Activated T-cell treated with anti-CD3 and anti-CD28 coated beads, Interleukin-2, amount 50 U/mL, for 24 hours (primary cell): Measurements from ENCODE around the gene SH3BGRL3.
"Not testable (repeated sequence)": the region's sequence is repeated elsewhere in the genome, so short reads cannot be mapped to it uniquely, and the experiment has no call there.

Experiments used
- DNase-seq: peaks from one replicate; pipeline ENCODE4 v3.0.0-alpha.2; 2020
- H3K27ac Mint-ChIP-seq: 2 replicates; pipeline ENCODE4 v1.8.0; 2020; ENCODE audit warnings: mild to moderate bottlenecking, mixed read lengths
- H3K27me3 Mint-ChIP-seq: 2 replicates; pipeline ENCODE4 v1.8.0; 2020; ENCODE audit warnings: mixed read lengths
- H3K36me3 Mint-ChIP-seq: 2 replicates; pipeline ENCODE4 v1.8.0; 2020; ENCODE audit warnings: low read depth, mixed read lengths
- H3K4me1 Mint-ChIP-seq: 2 replicates; pipeline ENCODE4 v1.8.0; 2020; ENCODE audit warnings: low read depth, mixed read lengths
- H3K4me3 Mint-ChIP-seq: 2 replicates; pipeline ENCODE4 v1.8.0; 2020; ENCODE audit warnings: mild to moderate bottlenecking, moderate library complexity, mixed read lengths
- H3K9me3 Mint-ChIP-seq: 2 replicates; pipeline ENCODE4 v1.8.0; 2020; ENCODE audit warnings: mixed read lengths

SH3BGRL3 gene

DNA sequence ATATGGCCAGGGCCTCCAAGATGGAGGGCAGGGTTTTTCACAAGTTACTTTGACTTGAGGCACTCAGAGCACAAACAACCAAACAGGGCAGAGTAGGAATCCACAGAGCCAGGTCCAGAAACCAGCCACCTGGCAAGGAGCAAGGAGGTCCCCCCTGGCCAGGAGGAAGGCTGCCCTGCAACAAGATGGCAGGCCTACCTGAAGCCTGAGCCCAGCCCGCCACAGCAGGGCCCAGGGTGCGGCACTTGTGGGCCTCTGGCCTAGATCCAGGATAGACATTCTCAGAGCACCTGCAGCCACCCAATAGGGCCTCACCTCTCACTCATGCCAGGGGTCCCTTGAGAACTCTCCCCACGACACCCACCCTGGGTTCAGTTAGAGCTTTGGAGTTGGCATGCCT is 11.5 kb downstream of the SH3BGRL3 start:
- Mint-ChIP-seq H3K4me1 (peaks cover 63% of the 10 kb centered on the region), H3K27ac (peak overlapping the region; percentile 96), H3K36me3 (peaks cover 40% of the 10 kb centered on the region), H3K27me3 (no peaks in the 10 kb centered on the region), H3K9me3 (no peaks in the 10 kb centered on the region), H3K4me3 (no peak overlapping the region)
- no peak for DNase-seq

DNA sequence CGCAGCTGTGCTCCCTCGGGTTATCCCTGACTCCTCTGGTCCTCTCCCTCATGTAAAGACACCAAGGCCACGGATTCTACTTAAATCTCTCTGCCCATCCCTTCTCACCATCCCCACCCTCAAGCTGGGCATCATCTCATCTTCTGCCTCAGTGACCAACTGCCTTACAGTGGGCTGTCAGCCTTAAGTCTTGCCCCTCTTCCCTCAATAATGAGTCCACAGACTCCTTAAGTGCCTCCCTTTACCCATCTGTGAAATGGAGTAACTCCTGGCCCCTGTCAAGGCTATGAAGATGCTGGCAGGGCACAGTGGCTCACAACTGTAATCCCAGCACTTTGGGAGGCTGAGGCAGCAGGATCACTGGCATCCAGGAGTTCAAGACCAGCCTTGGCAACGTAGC is 12.1 kb downstream of the SH3BGRL3 start:
- H3K4me1 Mint-ChIP-seq: peaks cover 58% of the 10 kb centered on the region
- H3K27ac Mint-ChIP-seq: peak overlapping the region; percentile 96
- H3K36me3 Mint-ChIP-seq: peaks cover 42% of the 10 kb centered on the region
- H3K4me3 Mint-ChIP-seq: no peak overlapping the region
- H3K9me3 Mint-ChIP-seq: no peaks in the 10 kb centered on the region
- no peaks in the 10 kb centered on the region for H3K27me3 Mint-ChIP-seq
- DNase-seq: no peak

GRCh38 chr1:26292735-26293134 is 12.8 kb downstream of the SH3BGRL3 start:
- Mint-ChIP-seq H3K27ac (peak overlapping the region; percentile 75), H3K4me1 (peaks cover 50% of the 10 kb centered on the region)

GRCh38 chr1:26293911-26294463 is 14.1 kb downstream of the SH3BGRL3 start:
- no peaks in the 10 kb centered on the region for H3K9me3 Mint-ChIP-seq
- H3K27ac Mint-ChIP-seq: no peak overlapping the region
- no peak for DNase-seq
- no peaks in the 10 kb centered on the region for H3K27me3 Mint-ChIP-seq
- H3K36me3 Mint-ChIP-seq: peaks cover 44% of the 10 kb centered on the region
- peaks cover 38% of the 10 kb centered on the region for H3K4me1 Mint-ChIP-seq
- no peak overlapping the region for H3K4me3 Mint-ChIP-seq

More at GRCh38 chr1:26292735-26293134, 12.8 kb downstream of the SH3BGRL3 start:
- DNase-seq, H3K27me3 Mint-ChIP-seq, H3K4me3 Mint-ChIP-seq, H3K9me3 Mint-ChIP-seq: not testable (repeated sequence)
- H3K36me3 Mint-ChIP-seq: peaks cover 44% of the 10 kb centered on the region

GRCh38 chr1:26295194-26296138 is 15.6 kb downstream of the SH3BGRL3 start:
- Mint-ChIP-seq H3K27me3 (no peaks in the 10 kb centered on the region), H3K27ac (peak overlapping the region; percentile 15), H3K4me3 (no peak overlapping the region), H3K36me3 (peaks cover 35% of the 10 kb centered on the region), H3K4me1 (peaks cover 27% of the 10 kb centered on the region), H3K9me3 (no peaks in the 10 kb centered on the region)
- DNase-seq: no peak

GRCh38 chr1:26296340-26297056 is 16.6 kb downstream of the SH3BGRL3 start:
- DNase-seq: no peak
- Mint-ChIP-seq H3K4me1 (peaks cover 17% of the 10 kb centered on the region), H3K4me3 (no peak overlapping the region), H3K27me3 (no peaks in the 10 kb centered on the region), H3K9me3 (no peaks in the 10 kb centered on the region), H3K36me3 (peaks cover 41% of the 10 kb centered on the region), H3K27ac (peak overlapping the region; percentile 60)

GRCh38 chr1:26297057-26297790 is 17.3 kb downstream of the SH3BGRL3 start:
- H3K9me3 Mint-ChIP-seq: no peaks in the 10 kb centered on the region
- H3K4me3 Mint-ChIP-seq: no peak overlapping the region
- no peak overlapping the region for H3K27ac Mint-ChIP-seq
- H3K27me3 Mint-ChIP-seq: no peaks in the 10 kb centered on the region
- peaks cover 41% of the 10 kb centered on the region for H3K36me3 Mint-ChIP-seq
- no peak for DNase-seq
- peaks cover 10% of the 10 kb centered on the region for H3K4me1 Mint-ChIP-seq

DNA sequence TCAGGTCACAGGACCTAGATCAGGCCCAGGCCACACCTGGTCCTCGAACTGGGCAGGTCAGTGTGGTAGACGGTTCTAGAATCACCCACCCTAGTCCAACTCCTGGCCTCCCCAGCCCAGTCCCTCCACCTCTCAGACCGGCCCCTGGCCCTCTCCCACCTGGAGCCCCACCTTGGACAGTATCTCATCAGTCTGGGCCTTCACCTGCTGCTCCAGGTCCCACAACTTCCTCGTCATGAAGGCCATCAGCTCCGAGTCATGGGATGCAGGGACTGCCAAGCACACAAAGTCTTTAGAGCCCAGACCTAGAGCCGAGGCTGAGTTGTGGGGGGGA is 17.9 kb downstream of the SH3BGRL3 start:
- peaks cover 38% of the 10 kb centered on the region for H3K36me3 Mint-ChIP-seq
- no peak overlapping the region for H3K4me3 Mint-ChIP-seq
- peaks cover 9% of the 10 kb centered on the region for H3K4me1 Mint-ChIP-seq
- no peaks in the 10 kb centered on the region for H3K27me3 Mint-ChIP-seq
- no peak overlapping the region for H3K27ac Mint-ChIP-seq
- H3K9me3 Mint-ChIP-seq: no peaks in the 10 kb centered on the region
- DNase-seq: no peak

DNA sequence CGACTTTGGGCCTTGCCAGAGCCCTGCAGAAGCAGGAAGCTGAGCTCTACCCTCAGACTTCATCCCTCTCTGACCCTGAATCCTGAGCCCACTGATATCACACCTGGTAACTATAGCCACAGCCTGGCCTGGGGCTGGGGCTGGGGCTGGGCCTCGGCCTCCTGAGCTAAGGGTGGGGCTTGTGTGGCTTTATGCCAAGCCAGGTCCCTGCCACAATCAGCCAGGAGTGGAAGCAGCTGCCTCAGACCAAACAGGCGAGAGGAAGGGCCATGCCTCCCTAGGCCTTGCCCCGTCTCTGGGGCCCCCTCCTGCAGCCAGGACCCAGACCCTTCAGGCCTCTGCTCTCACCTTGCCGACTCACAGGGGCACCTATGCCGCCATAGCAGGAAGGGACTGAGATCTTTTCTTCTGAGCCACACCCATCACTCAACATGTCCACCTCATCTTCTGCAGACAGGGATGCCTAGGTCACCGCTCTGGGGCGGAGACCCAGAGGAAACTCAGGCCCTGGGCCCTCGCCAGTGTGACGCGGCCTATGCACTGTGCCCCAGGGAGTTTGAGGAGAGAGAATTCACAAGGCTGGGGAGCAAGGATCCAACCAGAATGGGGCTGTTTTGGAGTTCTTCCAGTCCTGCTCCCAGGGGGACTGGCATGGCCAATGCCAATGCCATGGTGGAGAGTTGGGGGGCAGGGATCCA is 20.8 kb downstream of the SH3BGRL3 start:
- no peaks in the 10 kb centered on the region for H3K27me3 Mint-ChIP-seq
- DNase-seq: no peak
- no peak overlapping the region for H3K4me3 Mint-ChIP-seq
- peaks cover 19% of the 10 kb centered on the region for H3K36me3 Mint-ChIP-seq
- H3K4me1 Mint-ChIP-seq: peaks cover 10% of the 10 kb centered on the region
- no peak overlapping the region for H3K27ac Mint-ChIP-seq
- H3K9me3 Mint-ChIP-seq: no peaks in the 10 kb centered on the region

GRCh38 chr1:26302733-26303405 is 23.0 kb downstream of the SH3BGRL3 start:
- DNase-seq: no peak
- Mint-ChIP-seq H3K27me3 (no peaks in the 10 kb centered on the region), H3K27ac (no peak overlapping the region)

GRCh38 chr1:26305667-26306289 is 25.9 kb downstream of the SH3BGRL3 start:
- H3K4me1 Mint-ChIP-seq: peaks cover 32% of the 10 kb centered on the region

More at GRCh38 chr1:26302733-26303405, 23.0 kb downstream of the SH3BGRL3 start:
- H3K4me3 Mint-ChIP-seq: no peak overlapping the region
- peaks cover 13% of the 10 kb centered on the region for H3K36me3 Mint-ChIP-seq
- peaks cover 28% of the 10 kb centered on the region for H3K4me1 Mint-ChIP-seq
- no peaks in the 10 kb centered on the region for H3K9me3 Mint-ChIP-seq

DNA sequence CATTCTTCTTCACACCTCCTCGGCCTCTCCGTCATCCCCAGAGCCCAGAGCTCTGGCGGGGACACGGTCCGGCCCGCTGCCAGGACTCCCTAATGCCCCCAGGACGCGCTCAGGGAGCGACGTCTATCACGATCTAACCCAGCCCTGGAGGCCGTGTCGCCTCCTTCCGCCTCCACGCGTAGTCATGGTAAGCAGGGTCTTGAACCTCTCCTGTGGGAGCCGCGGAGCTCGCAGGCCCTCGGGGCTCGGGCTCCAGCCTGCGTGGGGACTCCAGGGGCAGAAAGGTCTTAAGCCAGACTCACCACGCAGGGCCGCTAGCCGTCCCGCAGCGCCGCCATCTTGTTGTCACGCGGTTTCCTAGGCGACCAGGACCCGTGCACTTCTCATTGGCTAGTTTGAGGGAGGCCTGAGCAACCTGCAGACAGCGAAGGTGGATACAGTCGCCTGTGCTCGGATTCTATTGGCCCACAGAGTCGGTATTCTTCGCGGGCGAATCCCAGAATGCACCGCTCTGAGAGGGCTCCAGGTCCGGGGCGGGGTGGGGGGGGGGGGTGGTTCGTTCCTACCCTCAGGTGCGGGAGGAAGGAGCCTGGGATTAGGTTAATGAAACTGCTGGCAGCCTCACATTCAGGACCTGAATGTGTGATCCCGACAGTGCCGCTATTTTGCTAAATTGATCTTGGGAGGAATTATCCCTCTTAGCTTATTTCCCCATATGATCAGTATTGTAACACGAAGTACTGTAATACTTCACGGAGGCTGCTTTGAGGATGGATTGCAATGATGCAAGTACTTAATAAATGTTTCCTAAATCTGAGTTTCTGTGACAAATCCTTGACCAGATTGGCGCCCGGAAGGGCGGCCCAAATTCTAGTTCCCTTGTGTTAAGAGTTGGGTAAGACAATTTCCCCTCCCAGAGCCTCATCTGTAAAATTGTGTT is 26.7 kb downstream of the SH3BGRL3 start, which contains the start of gene UBXN11:
Gene UBXN11 (minus strand): TSS at position 347 of the 940 bp plus-strand sequence. CDS start 3,753 bp downstream, outside the sequence.
- H3K4me1 Mint-ChIP-seq: peaks cover 32% of the 10 kb centered on the region
- peak; percentile 88 for DNase-seq
- H3K27ac Mint-ChIP-seq: peak within 1 kb of the TSS; percentile 97
- no peaks in the 10 kb centered on the region for H3K27me3 Mint-ChIP-seq
- H3K36me3 Mint-ChIP-seq: peaks cover 6% of the 10 kb centered on the region
- H3K9me3 Mint-ChIP-seq: no peaks in the 10 kb centered on the region
- peak within 1 kb of the TSS; percentile 99 for H3K4me3 Mint-ChIP-seq

More at GRCh38 chr1:26305667-26306289, 25.9 kb downstream of the SH3BGRL3 start:
- H3K36me3 Mint-ChIP-seq: peaks cover 13% of the 10 kb centered on the region
- peak overlapping the region; percentile 97 for H3K27ac Mint-ChIP-seq
- H3K27me3 Mint-ChIP-seq: no peaks in the 10 kb centered on the region
- peak overlapping the region; percentile 99 for H3K4me3 Mint-ChIP-seq
- DNase-seq: no peak
- H3K9me3 Mint-ChIP-seq: no peaks in the 10 kb centered on the region
